ENCODE results near the gene PDSS2.

Gene PDSS2

GRCh38 chr6:107357031-107357430 is 102.3 kb downstream of the PDSS2 start:
- no peaks in the 10 kb centered on the region for H3K27me3 Mint-ChIP-seq (ENCODE audit: low read depth, poor library complexity)
- peaks cover under 1% of the 10 kb centered on the region for H3K9me3 Mint-ChIP-seq
- peaks cover 5% of the 10 kb centered on the region for H3K36me3 Mint-ChIP-seq (ENCODE audit: low read depth)
- no peak overlapping the region for H3K4me3 Mint-ChIP-seq
- H3K4me1 Mint-ChIP-seq: peaks cover 12% of the 10 kb centered on the region
- H3K27ac Mint-ChIP-seq: no peak overlapping the region
- DNase-seq: no peak
- no peak for TF ChIP-seq CTCF (IDR thresholded peaks at IDR 0.05)

GRCh38 chr6:107355659-107356058 is 103.7 kb downstream of the PDSS2 start:
- Mint-ChIP-seq H3K4me1 (peaks cover 3% of the 10 kb centered on the region), H3K9me3 (no peaks in the 10 kb centered on the region), H3K27me3 (ENCODE audit: low read depth, poor library complexity) (no peaks in the 10 kb centered on the region), H3K4me3 (no peak overlapping the region), H3K27ac (no peak overlapping the region), H3K36me3 (ENCODE audit: low read depth) (no peaks in the 10 kb centered on the region)
- TF ChIP-seq CTCF (IDR thresholded peaks at IDR 0.05): no peak
- no peak for DNase-seq

- Mint-ChIP-seq H3K36me3 (ENCODE audit: low read depth) (peaks cover 6% of the 10 kb centered on the region), H3K4me1 (no peaks in the 10 kb centered on the region), H3K9me3 (no peaks in the 10 kb centered on the region), H3K27me3 (ENCODE audit: low read depth, poor library complexity) (no peaks in the 10 kb centered on the region), H3K4me3 (no peak overlapping the region), H3K27ac (no peak overlapping the region)
- TF ChIP-seq CTCF (IDR thresholded peaks at IDR 0.05): no peak
- DNase-seq: no peak
Measured at GRCh38 chr6:107354451-107354850, 104.9 kb downstream of the PDSS2 start.

- Mint-ChIP-seq H3K9me3 (no peaks in the 10 kb centered on the region), H3K27me3 (ENCODE audit: low read depth, poor library complexity) (no peaks in the 10 kb centered on the region), H3K27ac (no peak overlapping the region), H3K4me1 (no peaks in the 10 kb centered on the region), H3K36me3 (ENCODE audit: low read depth) (peaks cover 6% of the 10 kb centered on the region), H3K4me3 (no peak overlapping the region)
- DNase-seq: no peak
- no peak for TF ChIP-seq CTCF (IDR thresholded peaks at IDR 0.05)
Measured at GRCh38 chr6:107353773-107354382, 105.5 kb downstream of the PDSS2 start.

- H3K36me3 Mint-ChIP-seq (ENCODE audit: low read depth): peaks cover 6% of the 10 kb centered on the region
- no peaks in the 10 kb centered on the region for H3K27me3 Mint-ChIP-seq (ENCODE audit: low read depth, poor library complexity)
- no peaks in the 10 kb centered on the region for H3K9me3 Mint-ChIP-seq
- no peak for DNase-seq
- peaks cover 13% of the 10 kb centered on the region for H3K4me1 Mint-ChIP-seq
- H3K4me3 Mint-ChIP-seq: no peak overlapping the region
- H3K27ac Mint-ChIP-seq: no peak overlapping the region
- no peak for TF ChIP-seq CTCF (IDR thresholded peaks at IDR 0.05)
Measured at GRCh38 chr6:107348224-107348623, 111.1 kb downstream of the PDSS2 start.

DNA sequence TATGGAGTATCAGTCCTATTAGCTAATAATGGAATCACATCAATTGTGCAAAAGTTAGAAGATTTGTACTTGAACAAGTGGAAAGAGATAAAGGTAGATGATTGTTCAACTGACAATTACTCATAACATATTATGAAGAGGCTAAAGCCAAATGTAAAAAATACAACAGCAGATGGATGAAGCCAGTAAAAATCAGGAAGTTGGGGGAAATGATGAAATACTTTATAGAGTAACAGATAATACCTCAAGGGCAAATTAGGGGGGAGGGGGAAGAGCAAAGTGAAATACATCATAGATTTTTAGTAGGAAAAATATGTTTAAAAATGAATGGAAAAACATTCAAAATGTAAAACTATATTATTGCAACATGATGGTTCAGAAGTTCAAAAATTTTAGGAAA is 114.0 kb downstream of the PDSS2 start:
- Mint-ChIP-seq H3K27me3 (ENCODE audit: low read depth, poor library complexity) (peaks cover 3% of the 10 kb centered on the region), H3K9me3 (no peaks in the 10 kb centered on the region), H3K4me3 (no peak overlapping the region), H3K27ac (no peak overlapping the region), H3K4me1 (peaks cover 13% of the 10 kb centered on the region), H3K36me3 (ENCODE audit: low read depth) (peaks cover 6% of the 10 kb centered on the region)
- DNase-seq: no peak
- TF ChIP-seq CTCF (IDR thresholded peaks at IDR 0.05): no peak
